Mucosa of gallbladder (tissue), 1 donor: ENCODE results near the gene FRRS1. TPM values are rescaled to one million over a fixed set of nuclear protein-coding genes. Genes with fewer than 3 reads are reported as not detected.
A peak's percentile ranks its signal among the peaks of the same experiment; 100 is the strongest.

Experiments
- DNase-seq: peaks from one replicate; pipeline ENCODE4 v3.0.0-alpha.2; 2020; ENCODE audit warnings: low spot score
- total RNA-seq: library from RNA; stranded (reverse); gene quantifications from one replicate; pipeline ENCODE4 v1.2.1, GENCODE V29; 2021
- donor health status: DM: no; HTN: no; CAD: no.

The FRRS1 gene
- total RNA-seq, 1 donor from 2014 or later = 22.5 TPM

DNA sequence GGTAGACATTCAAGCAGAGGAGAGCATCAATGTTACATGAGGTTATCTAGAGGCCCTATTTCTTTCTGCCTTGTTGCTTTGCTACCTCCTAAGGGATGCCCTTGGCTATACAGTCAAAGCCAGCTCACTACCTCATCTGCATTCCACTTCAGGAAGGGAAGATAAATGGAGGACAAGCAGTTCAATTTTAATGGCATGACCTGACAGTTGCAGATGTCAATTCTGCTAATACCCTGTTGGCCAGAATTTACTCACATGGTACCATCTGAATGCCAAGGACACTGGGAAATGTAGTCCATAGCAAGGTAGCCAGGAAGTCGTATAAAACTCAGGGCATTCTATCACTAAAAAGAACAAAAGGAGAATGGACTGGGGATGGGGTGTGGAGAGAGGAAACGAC is 89.0 kb downstream of the FRRS1 start:
- DNase-seq = no peak

DNA sequence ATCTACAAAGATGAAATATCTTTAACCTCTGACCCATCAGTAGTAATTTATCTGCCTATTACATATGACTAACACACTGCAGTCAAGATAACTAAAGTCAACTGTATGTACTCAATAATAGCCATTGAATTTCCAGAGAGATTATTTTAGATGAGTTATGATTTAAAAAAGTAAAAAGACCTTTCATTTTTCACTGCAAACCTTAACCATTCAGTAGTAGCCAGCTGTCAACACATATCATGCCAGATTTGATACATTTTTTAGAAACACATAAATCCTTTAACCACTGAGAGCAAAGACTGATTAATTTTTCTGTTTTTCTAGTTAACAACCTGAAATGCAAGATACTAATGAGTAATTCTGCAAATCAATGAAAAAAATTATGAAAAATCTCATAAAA is 89.6 kb downstream of the FRRS1 start:
- DNase-seq = no peak

DNA sequence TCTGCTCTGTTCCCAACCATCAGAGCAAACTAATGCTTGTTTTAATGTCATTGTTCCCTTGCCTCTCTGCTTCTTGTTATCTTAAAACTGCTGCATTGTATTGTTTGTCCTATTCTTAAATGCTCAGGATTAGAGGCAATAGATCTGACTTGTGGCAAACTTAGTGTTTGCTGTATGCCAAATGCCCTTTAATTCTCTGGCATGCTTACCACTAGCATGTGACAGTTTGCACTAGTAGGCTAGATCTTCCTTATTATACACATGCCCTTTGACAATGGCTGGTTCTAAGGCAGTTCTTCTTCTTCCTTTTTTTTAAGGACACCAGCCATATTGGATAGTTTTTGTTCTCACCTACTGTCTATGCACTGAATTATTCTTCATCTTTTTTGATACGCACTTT is 90.4 kb downstream of the FRRS1 start:
- no peak for DNase-seq

DNA sequence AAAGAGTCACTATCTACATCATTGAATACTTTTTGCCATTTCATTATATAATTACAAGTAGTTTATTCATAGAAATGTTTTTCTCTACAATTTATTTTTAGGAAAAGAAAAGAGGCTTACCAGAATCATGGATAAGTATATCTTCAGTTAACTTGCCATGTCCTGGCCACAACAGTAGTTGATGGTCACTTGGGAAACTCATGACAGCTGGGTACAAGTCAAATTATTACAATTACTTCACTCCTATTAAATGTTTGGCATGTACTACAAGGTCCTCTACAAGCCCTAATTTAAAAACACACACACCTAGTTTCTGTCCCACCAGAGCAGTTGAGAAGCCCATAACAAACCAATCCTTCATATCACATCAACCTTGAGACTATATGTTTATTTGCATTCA is 91.1 kb downstream of the FRRS1 start:
- DNase-seq = no peak

DNA sequence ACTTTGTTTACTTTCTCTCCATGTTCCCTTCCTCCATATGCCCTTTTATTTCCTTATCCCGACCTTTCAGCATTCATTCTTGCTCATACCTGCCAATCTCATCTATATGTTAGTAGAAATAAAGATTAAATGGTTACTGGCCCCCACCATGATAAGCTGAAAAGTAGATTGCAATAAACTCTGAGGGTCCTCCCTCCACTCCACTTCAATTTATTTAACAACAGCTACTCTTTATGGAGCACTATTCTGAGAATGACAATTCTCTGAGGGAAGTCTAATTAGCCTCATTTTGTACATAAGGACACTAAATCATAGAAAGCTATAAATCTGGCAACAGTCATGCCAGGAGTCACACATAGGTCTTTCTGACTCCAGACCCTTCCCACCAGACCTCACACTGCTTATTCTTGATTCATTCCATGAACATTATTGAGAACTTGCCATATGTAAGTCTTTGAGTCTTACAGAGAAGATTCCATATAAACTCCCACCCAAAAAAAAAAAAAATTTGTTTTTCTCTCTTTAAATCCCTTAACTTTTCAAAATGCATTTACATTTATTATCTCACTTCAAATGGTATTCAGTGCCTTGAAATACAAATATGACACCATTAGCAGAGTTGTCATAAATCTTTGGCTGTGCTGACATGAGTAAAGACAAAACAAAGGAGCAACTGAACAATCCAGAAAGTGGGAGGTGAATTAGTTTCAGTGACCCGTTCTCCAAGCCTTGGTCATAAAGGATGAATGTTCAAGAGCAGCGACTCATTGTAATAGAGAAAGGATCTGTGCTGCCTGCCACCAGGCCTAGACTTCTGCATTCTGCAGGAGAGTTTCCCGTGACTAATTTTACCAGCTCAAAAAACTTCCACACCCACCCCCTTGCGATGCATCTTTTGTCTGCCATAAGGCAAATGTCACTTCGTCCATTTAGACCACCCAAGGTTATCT is 92.0 kb downstream of the FRRS1 start:
- no peak for DNase-seq

GRCh38 chr1:99673315-99673714 is 93.1 kb downstream of the FRRS1 start:
- DNase-seq = no peak

DNA sequence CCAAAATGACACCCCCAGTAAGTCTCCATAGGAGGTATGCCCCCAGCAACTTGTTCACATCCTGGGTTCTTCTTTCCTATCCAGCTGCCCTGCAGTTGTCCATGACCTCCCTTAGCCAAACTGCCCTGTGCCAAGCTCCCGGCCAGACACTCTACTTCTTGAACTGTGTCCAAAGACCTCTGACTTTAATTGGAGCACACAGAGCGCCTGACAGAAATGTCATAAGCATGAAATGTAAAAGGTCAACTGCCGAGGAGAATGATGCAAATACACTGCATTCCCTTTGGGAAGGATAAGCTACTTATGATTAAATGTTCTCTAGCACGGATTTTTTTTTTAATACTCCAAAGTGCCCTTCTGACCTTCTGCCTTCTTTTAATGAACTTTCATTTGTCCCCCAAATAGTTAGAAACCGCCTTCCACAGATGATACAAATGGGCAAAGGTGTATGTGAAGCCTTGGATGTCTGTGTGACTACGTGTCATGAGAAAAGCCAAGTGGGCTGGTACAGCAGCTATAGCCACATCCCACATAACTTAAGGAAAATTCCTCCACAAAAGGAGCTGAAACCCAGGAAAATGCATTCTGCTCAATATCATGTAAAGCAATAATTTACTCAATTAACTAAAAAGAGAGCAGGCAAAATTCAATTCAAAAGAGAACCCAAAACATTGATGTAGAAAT is 93.8 kb downstream of the FRRS1 start:
- DNase-seq = no peak

- no peak for DNase-seq
These were observed 94.4 kb downstream of the FRRS1 start for GRCh38 chr1:99672038-99672437.

- DNase-seq = no peak
These were observed 95.9 kb downstream of the FRRS1 start for GRCh38 chr1:99670583-99670982.

DNA sequence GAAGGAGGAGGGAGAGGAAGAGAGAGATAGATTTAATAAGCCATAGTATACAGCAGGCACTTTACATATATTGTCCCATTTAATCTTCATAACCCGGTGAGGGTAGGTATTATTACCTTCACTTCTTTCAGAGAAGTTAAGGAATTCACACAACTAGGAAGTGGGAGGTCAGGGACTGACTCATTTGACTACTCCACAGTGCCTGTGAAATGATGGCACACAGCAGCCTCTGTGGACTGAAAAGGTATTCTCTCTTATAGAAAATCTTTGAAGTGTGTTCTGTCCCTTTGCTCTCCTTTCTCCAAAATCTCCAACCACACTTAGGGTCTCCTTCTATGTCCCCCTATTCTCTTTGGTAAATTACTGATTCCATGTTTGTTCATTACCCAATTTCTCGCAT is 96.6 kb downstream of the FRRS1 start:
- DNase-seq = no peak

DNA sequence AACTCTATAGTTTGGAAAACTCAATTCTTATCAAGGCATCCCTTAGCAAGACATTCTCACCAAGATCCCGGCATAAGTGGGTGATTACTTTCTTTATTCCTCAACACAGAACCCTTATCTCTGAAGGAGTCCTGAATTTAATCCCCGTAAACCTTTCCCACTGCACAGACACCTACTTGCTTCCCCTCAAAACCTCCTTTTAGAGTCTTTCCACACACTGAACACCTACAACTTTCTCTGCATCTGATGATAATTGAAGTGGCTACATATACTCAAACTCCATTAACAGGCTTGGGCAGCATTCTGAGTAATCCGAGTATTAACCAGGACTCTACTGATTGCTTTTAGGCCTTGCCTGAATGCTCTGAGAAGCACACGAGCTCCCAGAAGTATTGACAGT is 97.1 kb downstream of the FRRS1 start:
- no peak for DNase-seq

- no peak for DNase-seq
These were observed 101.2 kb downstream of the FRRS1 start for GRCh38 chr1:99665212-99665611.

DNA sequence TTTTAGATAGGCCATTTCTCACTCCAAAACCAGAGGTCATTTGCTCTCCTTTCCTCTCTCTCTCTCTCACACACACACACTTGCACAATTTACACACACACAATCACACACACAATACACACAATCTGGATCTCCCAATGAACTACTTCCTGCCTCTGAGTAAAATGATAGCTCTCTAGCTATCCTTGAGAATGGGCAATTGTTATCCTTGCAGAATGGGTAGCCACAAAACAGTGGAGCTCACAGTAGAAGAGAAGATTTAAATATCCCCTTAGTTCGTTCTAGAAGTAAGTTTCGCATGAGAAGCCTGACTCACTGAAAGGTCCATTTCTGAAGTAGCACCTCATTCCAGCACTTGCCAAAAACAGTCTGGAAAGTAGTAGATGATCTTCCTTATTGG is 102.9 kb downstream of the FRRS1 start:
- no peak for DNase-seq

DNA sequence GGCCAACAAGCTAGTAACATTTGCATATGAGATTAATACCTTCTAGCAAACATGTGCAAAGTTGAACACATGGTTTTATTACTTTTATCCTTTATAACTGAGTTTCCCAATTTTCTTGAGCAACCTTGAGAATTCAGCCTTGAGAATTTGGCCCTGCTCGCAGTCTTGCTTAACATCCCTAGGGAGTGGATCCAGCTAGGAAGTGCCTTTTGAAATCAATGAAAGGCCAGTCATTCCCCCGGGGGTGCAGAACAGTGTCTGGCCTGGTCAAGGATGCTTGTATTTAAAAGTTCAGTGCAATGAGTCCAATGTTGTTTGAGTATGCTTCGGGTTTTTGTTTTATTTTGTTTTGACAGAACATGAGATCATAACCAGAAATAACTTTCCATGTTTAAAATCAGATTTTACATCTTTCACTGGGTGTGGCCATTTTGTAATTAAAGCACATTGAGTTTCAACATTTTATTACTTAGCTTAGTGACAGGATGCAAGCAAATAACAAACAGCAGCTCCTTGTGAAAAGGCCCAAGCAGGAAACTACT is 103.8 kb downstream of the FRRS1 start:
- peak; percentile 43 for DNase-seq

GRCh38 chr1:99661780-99662179 is 104.7 kb downstream of the FRRS1 start:
- DNase-seq = no peak

DNA sequence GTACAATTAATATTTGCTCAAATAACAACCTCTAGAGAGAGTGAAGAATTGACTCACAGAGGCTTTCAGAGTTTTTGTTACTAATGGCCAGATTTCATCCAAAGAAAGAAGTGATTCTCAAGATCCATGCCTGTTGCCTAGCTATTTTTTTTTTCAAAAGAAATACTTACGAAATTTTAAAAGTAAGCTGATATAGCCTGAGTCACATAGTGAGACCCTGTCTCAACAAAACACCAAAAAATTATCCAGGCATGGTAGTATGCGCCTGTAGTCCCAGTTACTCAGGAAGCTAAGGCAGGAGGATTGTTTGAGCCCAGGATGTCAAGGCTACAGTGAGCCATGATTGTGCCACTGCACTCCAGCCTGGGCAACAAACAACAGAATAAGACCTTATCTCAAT is 105.9 kb downstream of the FRRS1 start:
- no peak for DNase-seq

GRCh38 chr1:99659755-99660210 is 106.7 kb downstream of the FRRS1 start:
- DNase-seq = no peak

Other genes with a start within 250 kb of the FRRS1 start
- gene PALMD, start 120.5 kb downstream of the FRRS1 start, total RNA-seq = 5.9 TPM
- gene AGL, start 83.7 kb upstream of the FRRS1 start, total RNA-seq = 13.9 TPM
- 38.3 TPM for gene SLC35A3, start 203.4 kb upstream of the FRRS1 start, total RNA-seq